GM18870 (cell line): ENCODE data around the gene TTLL11.
"Not testable (repeated sequence)": the region's sequence is repeated elsewhere in the genome, so short reads cannot be mapped to it uniquely, and the experiment has no call there.

ENCODE experiments used
- ATAC-seq: cut with Tn5 transposase; IDR thresholded peaks from one replicate; pipeline ENCODE4 v1.9.1; 2021; ENCODE audit warnings: moderate library complexity; ENCODE audit not compliant: unreplicated experiment

The TTLL11 gene

GRCh38 chr9:122085260-122085659 is 7.8 kb downstream of the TTLL11 start:
- no peak for ATAC-seq

GRCh38 chr9:122084026-122084675 is 9.0 kb downstream of the TTLL11 start:
- ATAC-seq, result no peak

- ATAC-seq, result no peak
These were observed 12.1 kb downstream of the TTLL11 start for GRCh38 chr9:122080986-122081385.

GRCh38 chr9:122078557-122078956 is 14.6 kb downstream of the TTLL11 start:
- no peak for ATAC-seq

GRCh38 chr9:122076773-122077172 is 16.3 kb downstream of the TTLL11 start:
- no peak for ATAC-seq

GRCh38 chr9:122076117-122076516 is 17.0 kb downstream of the TTLL11 start:
- no peak for ATAC-seq

- no peak for ATAC-seq
These were observed 17.7 kb downstream of the TTLL11 start for GRCh38 chr9:122075135-122076030.

GRCh38 chr9:122071715-122072114 is 21.4 kb downstream of the TTLL11 start:
- ATAC-seq, result no peak

- ATAC-seq, result no peak
These were observed 22.2 kb downstream of the TTLL11 start for GRCh38 chr9:122070728-122071515.

GRCh38 chr9:122066680-122067079 is 26.4 kb downstream of the TTLL11 start:
- not testable (repeated sequence) for ATAC-seq

GRCh38 chr9:122065923-122066629 is 27.0 kb downstream of the TTLL11 start:
- ATAC-seq, result no peak

- ATAC-seq, result no peak
These were observed 32.6 kb downstream of the TTLL11 start for GRCh38 chr9:122060481-122060880.

GRCh38 chr9:122059955-122060324 is 33.2 kb downstream of the TTLL11 start:
- no peak for ATAC-seq

- ATAC-seq, result no peak
These were observed 33.7 kb downstream of the TTLL11 start for GRCh38 chr9:122059214-122059954.

- no peak for ATAC-seq
These were observed 34.4 kb downstream of the TTLL11 start for GRCh38 chr9:122058709-122059108.

- no peak for ATAC-seq
These were observed 35.1 kb downstream of the TTLL11 start for GRCh38 chr9:122058051-122058450.

- ATAC-seq, result no peak
These were observed 35.9 kb downstream of the TTLL11 start for GRCh38 chr9:122057211-122057610.

GRCh38 chr9:122056484-122056883 is 36.6 kb downstream of the TTLL11 start:
- no peak for ATAC-seq

- no peak for ATAC-seq
These were observed 37.4 kb downstream of the TTLL11 start for GRCh38 chr9:122055701-122056100.
